KMS-11 (cell line): ENCODE results near the gene HNRNPC.
"Not testable (repeated sequence)": the region's sequence is repeated elsewhere in the genome, so short reads cannot be mapped to it uniquely, and the experiment has no call there.

Experiments
- H2AFZ ChIP-seq: fragments of 200-600 bp; sonication (generic); 2 replicates; pipeline ENCODE4 v1.6.1; 2016; ENCODE audit warnings: antibody characterized with exemption, mixed run types, low read depth
- H3K27ac ChIP-seq: fragments of 200-600 bp; sonication (generic); 2 replicates; pipeline ENCODE4 v1.6.1; 2016; ENCODE audit warnings: mild to moderate bottlenecking, mixed run types
- H3K27me3 ChIP-seq: fragments of 200-600 bp; sonication (generic); 2 replicates; pipeline ENCODE4 v1.6.1; 2017; ENCODE audit warnings: mild to moderate bottlenecking, low read depth, mixed run types, moderate library complexity; ENCODE audit not compliant: insufficient read depth
- H3K36me3 ChIP-seq: fragments of 200-600 bp; sonication (generic); 2 replicates; pipeline ENCODE4 v1.6.1; 2017; ENCODE audit warnings: mild to moderate bottlenecking, mixed run types; ENCODE audit not compliant: insufficient read depth
- H3K4me1 ChIP-seq: fragments of 200-600 bp; sonication (generic); 2 replicates; pipeline ENCODE4 v1.6.1; 2016; ENCODE audit warnings: mild to moderate bottlenecking, low read depth, mixed run types; ENCODE audit not compliant: poor library complexity, severe bottlenecking
- H3K4me2 ChIP-seq: fragments of 200-600 bp; sonication (generic); 2 replicates; pipeline ENCODE4 v1.7.0; 2016; ENCODE audit warnings: mild to moderate bottlenecking, mixed run types
- H3K4me3 ChIP-seq: fragments of 200-600 bp; sonication (generic); IDR thresholded peaks from 2 replicates; pipeline ENCODE4 v1.6.1; 2017; ENCODE audit warnings: low read depth, low read length, mixed read lengths; ENCODE audit not compliant: insufficient read depth
- H3K79me2 ChIP-seq: fragments of 200-600 bp; sonication (generic); 2 replicates; pipeline ENCODE4 v1.6.1; 2016; ENCODE audit warnings: low read depth, mixed run types; ENCODE audit not compliant: insufficient read depth
- H3K9ac ChIP-seq: fragments of 200-600 bp; sonication (generic); 2 replicates; pipeline ENCODE4 v1.6.1; 2016; ENCODE audit warnings: mild to moderate bottlenecking, mixed run types
- H4K20me1 ChIP-seq: fragments of 200-600 bp; sonication (generic); 2 replicates; pipeline ENCODE4 v1.6.1; 2016; ENCODE audit warnings: mild to moderate bottlenecking, mixed run types; ENCODE audit not compliant: insufficient read depth
- CTCF ChIP-seq: fragments of 200-600 bp; sonication (generic); conservative IDR thresholded peaks from 2 replicates; pipeline ENCODE4 v1.6.1; 2017; ENCODE audit warnings: low read depth, mild to moderate bottlenecking, antibody characterized with exemption, low read length, moderate library complexity, mixed read lengths

The HNRNPC gene

GRCh38 chr14:21256539-21257393 lies 12.5 kb downstream of the HNRNPC start:
- Histone ChIP-seq H3K9ac (no peak overlapping the region), H3K27me3 (no peaks in the 10 kb centered on the region), H3K4me3 (no peak overlapping the region), H4K20me1 (peaks cover 55% of the 10 kb centered on the region), H3K27ac (no peak overlapping the region), H3K36me3 (0 out of 2 replicates have a peak, but pooled peaks cover 10% of the 10 kb centered on the region), H3K79me2 (peaks cover 98% of the 10 kb centered on the region), H2AFZ (no peak overlapping the region), H3K4me1 (peaks cover 37% of the 10 kb centered on the region), H3K4me2 (no peak overlapping the region)
- TF ChIP-seq CTCF: no peak

DNA sequence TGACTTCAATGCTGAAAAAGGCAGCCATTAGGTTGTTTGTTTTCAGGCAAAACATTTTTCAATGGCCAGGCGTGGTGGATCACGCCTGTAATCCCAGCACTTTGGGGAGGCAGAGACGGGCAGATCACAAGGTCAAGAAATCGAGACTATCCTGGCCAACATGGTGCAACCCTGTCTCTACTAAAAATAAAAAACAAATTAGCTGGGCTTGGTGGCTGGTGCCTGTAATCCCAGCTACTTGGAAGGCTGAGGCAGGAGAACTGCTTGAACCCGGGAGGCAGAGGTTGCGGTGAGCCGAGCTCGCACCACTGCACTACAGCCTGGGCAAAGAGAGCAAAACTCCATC lies 13.2 kb downstream of the HNRNPC start:
- H2AFZ ChIP-seq, H3K9ac ChIP-seq, H3K36me3 ChIP-seq, H3K27me3 ChIP-seq, H3K27ac ChIP-seq, H3K4me3 ChIP-seq, H3K4me2 ChIP-seq: not testable (repeated sequence)
- Histone ChIP-seq H3K4me1 (peaks cover 30% of the 10 kb centered on the region), H3K79me2 (peaks cover 98% of the 10 kb centered on the region), H4K20me1 (peaks cover 50% of the 10 kb centered on the region)

DNA sequence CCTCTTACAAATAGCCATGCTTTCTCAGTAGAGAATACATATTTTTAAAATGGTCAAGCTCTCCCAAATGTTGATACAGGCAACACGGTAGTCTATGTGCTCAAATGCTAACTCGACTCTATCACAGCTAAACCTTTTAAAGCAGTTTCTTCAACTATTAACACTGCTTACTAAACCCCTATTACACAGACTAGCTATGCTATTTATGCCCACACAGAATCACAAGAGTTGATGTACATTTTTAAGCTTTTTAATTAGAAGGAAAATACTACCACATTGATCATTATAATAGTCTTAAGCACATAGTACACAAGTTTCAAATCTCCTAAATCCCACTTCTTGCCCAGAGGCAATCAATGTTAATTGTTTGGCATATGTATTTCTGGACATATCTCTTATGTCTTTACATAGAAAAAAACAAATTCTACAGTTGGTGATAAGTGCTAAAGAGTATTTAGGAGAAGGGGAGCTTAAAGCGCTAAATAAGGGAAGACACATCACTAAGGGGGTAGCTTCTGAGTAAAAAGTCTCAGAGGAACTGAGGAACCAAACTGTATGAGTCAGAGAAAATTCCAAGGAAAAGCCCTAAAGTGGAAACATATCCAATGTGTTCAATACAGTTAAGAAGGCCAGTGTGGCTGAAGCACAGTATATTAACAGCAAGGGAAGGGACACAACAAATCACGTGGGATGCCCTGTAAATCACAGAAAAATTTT lies 13.7 kb downstream of the HNRNPC start:
- Histone ChIP-seq H3K79me2 (peaks cover 98% of the 10 kb centered on the region), H3K36me3 (0 out of 2 replicates have a peak, but pooled peaks cover 6% of the 10 kb centered on the region), H2AFZ (no peak overlapping the region), H3K4me2 (no peak overlapping the region), H3K27me3 (no peaks in the 10 kb centered on the region), H3K9ac (no peak overlapping the region), H4K20me1 (peaks cover 50% of the 10 kb centered on the region), H3K27ac (no peak overlapping the region), H3K4me3 (no peak overlapping the region), H3K4me1 (peaks cover 27% of the 10 kb centered on the region)
- TF ChIP-seq CTCF: no peak

- TF ChIP-seq CTCF: no peak
- H2AFZ ChIP-seq: no peak overlapping the region
- H3K4me1 ChIP-seq: peaks cover 13% of the 10 kb centered on the region
- H4K20me1 ChIP-seq: peaks cover 45% of the 10 kb centered on the region
- no peaks in the 10 kb centered on the region for H3K36me3 ChIP-seq
- no peak overlapping the region for H3K4me2 ChIP-seq
- H3K4me3 ChIP-seq: no peak overlapping the region
- H3K79me2 ChIP-seq: peaks cover 100% of the 10 kb centered on the region
- no peak overlapping the region for H3K9ac ChIP-seq
- H3K27ac ChIP-seq: no peak overlapping the region
- no peaks in the 10 kb centered on the region for H3K27me3 ChIP-seq
These were observed 17.1 kb downstream of the HNRNPC start for GRCh38 chr14:21252149-21252548.
